ENCODE data around the gene RSPH1. TPM values are rescaled to one million over a fixed set of nuclear protein-coding genes. Genes with fewer than 3 reads are reported as not detected.

Gene RSPH1
- total RNA-seq, 1 donor from 2014 or later: 0.42 TPM

DNA sequence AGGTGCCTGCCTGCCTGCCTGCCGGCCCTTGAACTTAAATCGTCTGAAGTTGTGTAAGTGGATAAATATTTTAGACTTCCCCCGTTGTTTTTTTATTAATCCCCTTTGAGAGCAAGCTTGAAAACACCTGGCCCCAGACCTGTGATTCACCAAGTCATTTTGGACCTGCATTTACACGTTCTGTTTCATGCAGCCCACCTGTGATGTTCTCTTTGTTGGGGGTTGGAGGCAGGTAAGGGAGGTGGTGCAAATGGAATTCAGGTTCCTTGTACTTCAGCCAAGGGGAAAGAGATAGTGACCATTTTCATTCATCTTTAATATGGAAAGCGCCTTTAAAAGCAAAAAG is 18.8 kb upstream of the RSPH1 start:
- TF ChIP-seq, protein P1, sequence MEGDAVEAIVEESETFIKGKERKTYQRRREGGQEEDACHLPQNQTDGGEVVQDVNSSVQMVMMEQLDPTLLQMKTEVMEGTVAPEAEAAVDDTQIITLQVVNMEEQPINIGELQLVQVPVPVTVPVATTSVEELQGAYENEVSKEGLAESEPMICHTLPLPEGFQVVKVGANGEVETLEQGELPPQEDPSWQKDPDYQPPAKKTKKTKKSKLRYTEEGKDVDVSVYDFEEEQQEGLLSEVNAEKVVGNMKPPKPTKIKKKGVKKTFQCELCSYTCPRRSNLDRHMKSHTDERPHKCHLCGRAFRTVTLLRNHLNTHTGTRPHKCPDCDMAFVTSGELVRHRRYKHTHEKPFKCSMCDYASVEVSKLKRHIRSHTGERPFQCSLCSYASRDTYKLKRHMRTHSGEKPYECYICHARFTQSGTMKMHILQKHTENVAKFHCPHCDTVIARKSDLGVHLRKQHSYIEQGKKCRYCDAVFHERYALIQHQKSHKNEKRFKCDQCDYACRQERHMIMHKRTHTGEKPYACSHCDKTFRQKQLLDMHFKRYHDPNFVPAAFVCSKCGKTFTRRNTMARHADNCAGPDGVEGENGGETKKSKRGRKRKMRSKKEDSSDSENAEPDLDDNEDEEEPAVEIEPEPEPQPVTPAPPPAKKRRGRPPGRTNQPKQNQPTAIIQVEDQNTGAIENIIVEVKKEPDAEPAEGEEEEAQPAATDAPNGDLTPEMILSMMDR (IDR thresholded peaks at IDR 0.05; ENCODE audit: partially characterized antibody, unreplicated experiment): no peak
- Mint-ChIP-seq H3K27me3 (ENCODE audit: unreplicated experiment) (peaks cover 6% of the 10 kb centered on the region), H3K4me1 (ENCODE audit: low read depth, unreplicated experiment) (peaks cover 12% of the 10 kb centered on the region), H3K27ac (ENCODE audit: unreplicated experiment) (peak overlapping the region; percentile 33), H3K36me3 (ENCODE audit: unreplicated experiment) (peaks cover 4% of the 10 kb centered on the region), H3K9me3 (ENCODE audit: unreplicated experiment) (peaks cover 14% of the 10 kb centered on the region), H3K4me3 (ENCODE audit: unreplicated experiment) (peak overlapping the region; percentile 86)
- no peak for DNase-seq

DNA sequence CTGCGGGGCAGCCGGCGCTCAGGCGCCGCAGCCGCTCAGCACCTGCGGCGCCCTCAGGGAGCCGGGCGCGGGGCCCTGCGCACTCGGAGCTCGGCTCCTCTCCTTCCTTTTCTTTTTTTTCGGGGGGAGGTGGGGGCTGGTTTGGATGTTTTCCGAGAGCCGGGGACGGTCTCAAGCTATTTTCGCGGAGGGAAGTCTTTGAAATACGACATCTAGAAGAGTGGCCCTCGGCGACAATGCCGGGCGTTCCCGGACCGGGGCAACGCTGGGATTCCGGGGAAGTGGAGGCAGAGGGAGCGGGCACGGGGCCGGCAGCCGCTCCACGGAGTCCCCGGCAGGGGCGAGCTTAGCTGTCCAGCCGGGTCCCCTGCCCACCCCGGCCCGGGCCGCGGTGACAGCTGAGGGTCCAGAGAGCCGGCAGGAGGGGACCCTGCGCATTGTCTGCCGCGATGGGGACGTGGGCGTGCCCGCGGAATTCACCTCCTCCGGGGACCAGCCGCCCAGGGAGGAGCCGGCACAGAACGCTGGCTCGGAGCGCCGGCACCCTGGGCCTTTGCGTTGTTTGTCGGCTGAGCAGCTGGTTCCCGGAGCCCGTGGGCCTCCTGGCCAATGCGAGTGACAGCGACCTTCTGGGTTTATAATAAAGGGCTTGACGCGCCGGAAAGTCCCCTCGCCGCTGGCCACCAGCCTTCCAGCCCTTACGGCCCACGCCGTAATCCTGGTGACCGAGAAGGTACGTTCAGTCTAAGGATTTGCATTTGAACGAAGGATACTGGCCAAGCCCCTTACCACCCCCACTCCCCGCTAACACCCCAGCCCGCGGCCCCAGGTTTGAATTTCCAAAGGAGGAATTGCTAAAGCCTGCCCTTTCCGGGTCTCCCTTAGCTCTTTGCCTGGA is 18.2 kb upstream of the RSPH1 start:
- peaks cover 5% of the 10 kb centered on the region for H3K27me3 Mint-ChIP-seq (ENCODE audit: unreplicated experiment)
- peak overlapping the region; percentile 62 for H3K27ac Mint-ChIP-seq (ENCODE audit: unreplicated experiment)
- H3K4me3 Mint-ChIP-seq (ENCODE audit: unreplicated experiment): peak overlapping the region; percentile 86
- peaks cover 13% of the 10 kb centered on the region for H3K9me3 Mint-ChIP-seq (ENCODE audit: unreplicated experiment)
- DNase-seq: peak; percentile 73
- peaks cover 12% of the 10 kb centered on the region for H3K4me1 Mint-ChIP-seq (ENCODE audit: low read depth, unreplicated experiment)
- H3K36me3 Mint-ChIP-seq (ENCODE audit: unreplicated experiment): peaks cover 4% of the 10 kb centered on the region
- TF ChIP-seq, protein P1 (IDR thresholded peaks at IDR 0.05; ENCODE audit: partially characterized antibody, unreplicated experiment): no peak

- peaks cover 5% of the 10 kb centered on the region for H3K27me3 Mint-ChIP-seq (ENCODE audit: unreplicated experiment)
- peaks cover 12% of the 10 kb centered on the region for H3K4me1 Mint-ChIP-seq (ENCODE audit: low read depth, unreplicated experiment)
- DNase-seq: peak; percentile 48
- H3K27ac Mint-ChIP-seq (ENCODE audit: unreplicated experiment): peak within 1 kb of the TSS; percentile 62
- H3K9me3 Mint-ChIP-seq (ENCODE audit: unreplicated experiment): peaks cover 13% of the 10 kb centered on the region
- H3K36me3 Mint-ChIP-seq (ENCODE audit: unreplicated experiment): peaks cover 4% of the 10 kb centered on the region
- H3K4me3 Mint-ChIP-seq (ENCODE audit: unreplicated experiment): peak within 1 kb of the TSS; percentile 86
- TF ChIP-seq, protein P1 (IDR thresholded peaks at IDR 0.05; ENCODE audit: partially characterized antibody, unreplicated experiment): no peak
Measured at GRCh38 chr21:42513151-42513984, 17.3 kb upstream of the RSPH1 start, which contains the start of gene SLC37A1. Gene SLC37A1, plus strand, starts transcription at chr21:42513852. Its CDS starts 4,603 bp downstream, at chr21:42518455.

- peaks cover 5% of the 10 kb centered on the region for H3K27me3 Mint-ChIP-seq (ENCODE audit: unreplicated experiment)
- H3K4me3 Mint-ChIP-seq (ENCODE audit: unreplicated experiment): peak overlapping the region; percentile 36
- peak; percentile 51 for DNase-seq
- H3K36me3 Mint-ChIP-seq (ENCODE audit: unreplicated experiment): peaks cover 4% of the 10 kb centered on the region
- H3K9me3 Mint-ChIP-seq (ENCODE audit: unreplicated experiment): peaks cover 13% of the 10 kb centered on the region
- H3K27ac Mint-ChIP-seq (ENCODE audit: unreplicated experiment): peak overlapping the region; percentile 41
- TF ChIP-seq, protein P1 (IDR thresholded peaks at IDR 0.05; ENCODE audit: partially characterized antibody, unreplicated experiment): no peak
- H3K4me1 Mint-ChIP-seq (ENCODE audit: low read depth, unreplicated experiment): peaks cover 12% of the 10 kb centered on the region
Measured at GRCh38 chr21:42512346-42513034, 16.5 kb upstream of the RSPH1 start.
